ENCODE data around the gene FBXO24. TPM values are rescaled to one million over a fixed set of nuclear protein-coding genes. Genes with fewer than 3 reads are reported as not detected.

FBXO24 gene
- total and polyA plus RNA-seq, 2 experiments from 2014 or later: 1.1 to 1.6 TPM

DNA sequence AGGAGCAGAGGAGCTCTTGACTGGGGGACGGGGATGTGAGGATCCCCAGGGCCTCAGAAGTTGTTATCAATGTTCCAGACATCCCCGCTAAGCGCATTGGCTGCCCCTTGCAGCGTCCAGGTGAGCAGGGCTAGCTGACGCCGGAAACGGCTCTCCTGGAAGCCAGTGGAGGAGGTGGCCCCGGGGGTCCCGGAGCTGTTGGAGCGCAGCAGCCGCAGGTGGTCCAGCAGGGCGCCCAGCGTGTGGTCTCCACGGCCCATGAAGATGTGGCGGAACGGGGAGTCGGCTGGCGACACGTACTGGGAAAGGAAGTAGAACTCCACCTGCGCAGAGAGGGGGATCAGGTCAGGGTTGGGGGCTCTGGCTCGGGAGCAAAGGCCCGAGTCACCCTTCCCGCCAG is 34.7 kb downstream of the FBXO24 start:
- Histone ChIP-seq H3K4me3 (no peak overlapping the region), H3K9me3 (ENCODE audit: low read depth) (no peaks in the 10 kb centered on the region), H3K27me3 (no peaks in the 10 kb centered on the region), H2AFZ (no peak overlapping the region), H4K20me1 (ENCODE audit: insufficient read depth, poor library complexity, severe bottlenecking) (no peaks in the 10 kb centered on the region), H3K9me2 (replicated peaks; ENCODE audit: insufficient read depth) (no peaks in the 10 kb centered on the region), H3K27ac (no peak overlapping the region), H3K4me2 (no peak overlapping the region), H3K36me3 (replicated peaks; ENCODE audit: insufficient read depth, low read depth) (no peaks in the 10 kb centered on the region), H3K4me1 (ENCODE audit: insufficient read depth) (no peaks in the 10 kb centered on the region), H3K79me2 (no peaks in the 10 kb centered on the region)
- TF ChIP-seq EZH2 (IDR thresholded peaks at IDR 0.05; ENCODE audit: borderline replicate concordance): no peak
- TF ChIP-seq, protein P1, sequence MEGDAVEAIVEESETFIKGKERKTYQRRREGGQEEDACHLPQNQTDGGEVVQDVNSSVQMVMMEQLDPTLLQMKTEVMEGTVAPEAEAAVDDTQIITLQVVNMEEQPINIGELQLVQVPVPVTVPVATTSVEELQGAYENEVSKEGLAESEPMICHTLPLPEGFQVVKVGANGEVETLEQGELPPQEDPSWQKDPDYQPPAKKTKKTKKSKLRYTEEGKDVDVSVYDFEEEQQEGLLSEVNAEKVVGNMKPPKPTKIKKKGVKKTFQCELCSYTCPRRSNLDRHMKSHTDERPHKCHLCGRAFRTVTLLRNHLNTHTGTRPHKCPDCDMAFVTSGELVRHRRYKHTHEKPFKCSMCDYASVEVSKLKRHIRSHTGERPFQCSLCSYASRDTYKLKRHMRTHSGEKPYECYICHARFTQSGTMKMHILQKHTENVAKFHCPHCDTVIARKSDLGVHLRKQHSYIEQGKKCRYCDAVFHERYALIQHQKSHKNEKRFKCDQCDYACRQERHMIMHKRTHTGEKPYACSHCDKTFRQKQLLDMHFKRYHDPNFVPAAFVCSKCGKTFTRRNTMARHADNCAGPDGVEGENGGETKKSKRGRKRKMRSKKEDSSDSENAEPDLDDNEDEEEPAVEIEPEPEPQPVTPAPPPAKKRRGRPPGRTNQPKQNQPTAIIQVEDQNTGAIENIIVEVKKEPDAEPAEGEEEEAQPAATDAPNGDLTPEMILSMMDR (IDR thresholded peaks at IDR 0.05; ENCODE audit: poor library complexity): no peak
- no peak for TF ChIP-seq EZH2phosphoT487 (IDR thresholded peaks at IDR 0.05; ENCODE audit: low read depth, severe bottlenecking, unreplicated experiment)
- WGBS (ENCODE audit: low lambda C conversion rate, missing lambda C conversion rate): 94% methylated on average over 23 of the region's 23 CpGs
- no peak for DNase-seq (ENCODE audit: low spot score)

DNA sequence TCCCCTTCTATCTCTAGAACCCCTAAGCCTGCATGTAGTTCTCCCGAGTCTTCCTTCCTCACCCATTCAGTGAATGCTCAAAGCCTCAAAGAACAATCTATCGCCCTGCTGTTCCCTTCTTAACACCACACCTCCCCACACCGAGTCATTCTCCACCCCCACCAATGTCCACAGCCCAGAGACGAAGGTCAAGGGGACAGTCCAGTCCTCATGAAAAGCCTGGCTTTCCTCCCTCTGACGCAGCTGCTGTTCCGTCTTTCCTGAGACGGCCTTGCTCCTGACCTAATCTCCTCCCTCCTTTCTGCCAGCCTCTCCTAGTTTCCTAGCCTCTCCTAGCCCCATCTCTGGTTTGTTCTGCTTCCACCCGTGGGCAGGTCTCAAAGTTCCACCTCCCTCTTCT is 35.4 kb downstream of the FBXO24 start:
- H3K27me3 ChIP-seq: no peaks in the 10 kb centered on the region
- H3K4me1 ChIP-seq (ENCODE audit: insufficient read depth): no peaks in the 10 kb centered on the region
- no peak for DNase-seq (ENCODE audit: low spot score)
- H3K27ac ChIP-seq: no peak overlapping the region
- H3K4me2 ChIP-seq: no peak overlapping the region
- TF ChIP-seq EZH2 (IDR thresholded peaks at IDR 0.05; ENCODE audit: borderline replicate concordance) (no peak), EZH2phosphoT487 (IDR thresholded peaks at IDR 0.05; ENCODE audit: low read depth, severe bottlenecking, unreplicated experiment) (no peak)
- TF ChIP-seq, protein P1 (IDR thresholded peaks at IDR 0.05; ENCODE audit: poor library complexity): no peak
- no peaks in the 10 kb centered on the region for H3K36me3 ChIP-seq (replicated peaks; ENCODE audit: insufficient read depth, low read depth)
- no peaks in the 10 kb centered on the region for H4K20me1 ChIP-seq (ENCODE audit: insufficient read depth, poor library complexity, severe bottlenecking)
- H3K9me3 ChIP-seq (ENCODE audit: low read depth): no peaks in the 10 kb centered on the region
- H2AFZ ChIP-seq: no peak overlapping the region
- no peaks in the 10 kb centered on the region for H3K9me2 ChIP-seq (replicated peaks; ENCODE audit: insufficient read depth)
- WGBS (ENCODE audit: low lambda C conversion rate, missing lambda C conversion rate): 61% methylated on average over 8 of the region's 8 CpGs
- H3K79me2 ChIP-seq: no peaks in the 10 kb centered on the region
- no peak overlapping the region for H3K4me3 ChIP-seq

DNA sequence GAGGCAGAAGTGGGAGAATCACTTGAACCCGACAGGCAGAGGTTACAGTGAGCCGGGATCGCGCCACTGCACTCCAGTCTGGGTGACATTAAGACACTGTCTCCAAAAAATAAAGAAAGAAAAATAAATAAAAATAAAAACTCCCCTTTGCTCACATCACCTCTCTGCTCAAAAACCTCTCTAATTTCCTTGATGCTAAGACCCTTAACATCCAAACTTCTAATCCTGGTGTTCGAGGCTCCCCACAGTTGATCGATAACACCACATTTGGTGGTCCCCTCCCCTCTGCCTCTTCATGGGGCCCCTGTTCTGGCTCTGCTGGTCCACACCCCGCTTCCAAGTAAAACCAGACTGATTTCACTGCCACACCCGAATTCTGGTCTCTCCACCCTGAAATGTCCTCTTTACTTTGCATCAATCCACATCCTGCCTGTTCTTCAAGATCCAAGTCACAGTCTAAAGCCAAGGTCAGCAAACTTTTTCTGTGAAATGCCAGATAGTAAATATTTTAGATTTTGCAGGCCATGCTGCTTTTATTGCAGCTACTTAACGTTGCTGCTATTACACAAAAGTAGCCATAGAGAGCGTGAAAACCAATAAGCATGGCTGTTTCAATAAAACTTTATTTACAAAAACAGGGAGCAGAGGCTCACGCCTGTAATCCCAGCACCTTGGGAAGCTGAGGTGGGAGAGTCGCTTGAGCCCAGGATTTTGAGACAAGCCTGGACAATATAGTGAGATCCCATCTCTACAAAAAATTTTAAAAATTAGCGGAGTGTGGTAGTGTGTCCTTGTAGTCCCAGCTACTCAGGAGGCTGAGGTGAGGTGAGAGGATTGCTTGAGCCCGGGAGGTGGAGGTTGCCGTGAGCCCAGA is 38.1 kb downstream of the FBXO24 start:
- no peak for TF ChIP-seq EZH2phosphoT487 (IDR thresholded peaks at IDR 0.05; ENCODE audit: low read depth, severe bottlenecking, unreplicated experiment)
- TF ChIP-seq, protein P1 (IDR thresholded peaks at IDR 0.05; ENCODE audit: poor library complexity): no peak
- no peak for TF ChIP-seq EZH2 (IDR thresholded peaks at IDR 0.05; ENCODE audit: borderline replicate concordance)
- no peaks in the 10 kb centered on the region for H3K9me3 ChIP-seq (ENCODE audit: low read depth)
- H3K36me3 ChIP-seq (replicated peaks; ENCODE audit: insufficient read depth, low read depth): no peaks in the 10 kb centered on the region
- H2AFZ ChIP-seq: no peak overlapping the region
- no peaks in the 10 kb centered on the region for H3K9me2 ChIP-seq (replicated peaks; ENCODE audit: insufficient read depth)
- H3K27ac ChIP-seq: no peak overlapping the region
- H3K27me3 ChIP-seq: no peaks in the 10 kb centered on the region
- H3K4me2 ChIP-seq: no peak overlapping the region
- DNase-seq (ENCODE audit: low spot score): no peak
- no peaks in the 10 kb centered on the region for H3K79me2 ChIP-seq
- no peak overlapping the region for H3K4me3 ChIP-seq
- H4K20me1 ChIP-seq (ENCODE audit: insufficient read depth, poor library complexity, severe bottlenecking): no peaks in the 10 kb centered on the region
- H3K4me1 ChIP-seq (ENCODE audit: insufficient read depth): peaks cover 2% of the 10 kb centered on the region
- 93% methylated on average over 15 of the region's 15 CpGs for WGBS (ENCODE audit: low lambda C conversion rate, missing lambda C conversion rate)

Data from hepatocyte (in vitro differentiated cells).